Activated T-cell treated with anti-CD3 and anti-CD28 coated beads for 1 hour (primary cell): ENCODE measurements around the gene CD226.

Source experiments
- DNase-seq: peaks from one replicate; pipeline ENCODE4 v3.0.0-alpha.2; 2020; ENCODE audit warnings: low read depth

The CD226 gene

GRCh38 chr18:69814861-69815385 lies 132.8 kb downstream of the CD226 start:
- DNase-seq = no peak

GRCh38 chr18:69813559-69813958 lies 134.1 kb downstream of the CD226 start:
- DNase-seq = no peak

GRCh38 chr18:69808399-69808798 lies 139.3 kb downstream of the CD226 start:
- no peak for DNase-seq

GRCh38 chr18:69804776-69805501 lies 142.7 kb downstream of the CD226 start:
- DNase-seq = no peak
